ENCODE results near the gene SIAH1.
"Not testable (repeated sequence)": the region's sequence is repeated elsewhere in the genome, so short reads cannot be mapped to it uniquely, and the experiment has no call there.

SIAH1 gene

DNA sequence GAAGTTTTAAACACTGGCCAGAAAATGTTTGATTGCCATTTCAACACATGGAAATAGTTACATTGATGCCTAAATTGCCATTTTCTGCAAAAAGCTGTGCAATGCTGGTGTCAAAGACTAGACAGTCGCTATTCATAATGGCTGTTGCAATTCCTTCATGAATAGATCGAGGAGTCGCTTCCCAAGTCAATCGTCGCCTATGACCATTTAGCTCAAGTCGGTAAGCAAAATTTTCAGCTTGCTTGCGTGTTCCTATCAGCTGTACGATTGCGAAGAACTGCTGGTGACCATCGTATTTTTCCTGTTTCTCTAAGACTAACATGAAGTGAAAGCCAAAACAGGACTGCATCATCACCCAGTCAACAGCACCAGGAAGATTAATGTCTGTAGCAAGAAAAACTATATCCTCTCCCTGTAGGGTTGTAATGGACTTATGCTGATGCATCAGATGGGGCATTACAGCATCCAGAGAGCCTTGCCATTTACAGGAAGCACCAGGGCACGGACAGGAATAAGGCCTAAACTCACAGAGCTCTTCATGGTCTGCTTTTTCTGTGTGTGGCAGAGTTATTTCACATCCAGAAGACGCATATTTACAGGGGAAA lies 23.6 kb downstream of the SIAH1 start:
- no peaks in the 10 kb centered on the region for H3K9me3 ChIP-seq (ENCODE audit: control insufficient read depth, low read depth, low read length)
- no peak overlapping the region for H3K4me3 ChIP-seq (ENCODE audit: low read length)
- H3K36me3 ChIP-seq (ENCODE audit: control insufficient read depth, low read depth, low read length): peaks cover 10% of the 10 kb centered on the region
- no peak overlapping the region for H3K9ac ChIP-seq (ENCODE audit: low read length)
- no peaks in the 10 kb centered on the region for H3K27me3 ChIP-seq (ENCODE audit: control insufficient read depth, insufficient read depth, low read length)
- H3K4me1 ChIP-seq (ENCODE audit: control insufficient read depth, low read depth, low read length): peaks cover 16% of the 10 kb centered on the region
- H3K27ac ChIP-seq (ENCODE audit: low read length): no peak overlapping the region

DNA sequence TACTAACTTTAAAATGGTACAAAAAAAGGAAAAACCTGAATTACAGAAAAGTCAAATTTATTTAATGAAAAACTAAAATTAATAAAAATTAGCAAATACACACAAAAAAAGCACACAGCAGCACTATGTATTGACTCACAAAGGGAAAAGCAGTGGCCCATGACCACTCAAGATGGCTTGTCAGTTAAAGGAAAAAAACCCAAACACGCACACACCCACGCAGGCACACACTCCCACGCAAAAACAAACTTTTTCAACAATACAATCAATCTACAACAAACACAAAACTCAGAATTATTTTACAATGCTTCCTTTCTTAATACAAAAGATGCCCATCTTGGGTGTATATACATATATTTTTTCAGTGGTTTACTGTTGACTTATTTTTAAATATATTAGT lies 24.2 kb downstream of the SIAH1 start:
- no peaks in the 10 kb centered on the region for H3K9me3 ChIP-seq (ENCODE audit: control insufficient read depth, low read depth, low read length)
- H3K27me3 ChIP-seq (ENCODE audit: control insufficient read depth, insufficient read depth, low read length): no peaks in the 10 kb centered on the region
- H3K4me1 ChIP-seq (ENCODE audit: control insufficient read depth, low read depth, low read length): peaks cover 10% of the 10 kb centered on the region
- H3K9ac ChIP-seq (ENCODE audit: low read length): no peak overlapping the region
- no peak overlapping the region for H3K27ac ChIP-seq (ENCODE audit: low read length)
- peaks cover 10% of the 10 kb centered on the region for H3K36me3 ChIP-seq (ENCODE audit: control insufficient read depth, low read depth, low read length)
- H3K4me3 ChIP-seq (ENCODE audit: low read length): no peak overlapping the region

GRCh38 chr16:48359983-48360382 lies 25.2 kb downstream of the SIAH1 start:
- Histone ChIP-seq H3K36me3 (ENCODE audit: control insufficient read depth, low read depth, low read length) (peaks cover 10% of the 10 kb centered on the region), H3K4me1 (ENCODE audit: control insufficient read depth, low read depth, low read length) (peaks cover 4% of the 10 kb centered on the region), H3K27ac (ENCODE audit: low read length) (no peak overlapping the region), H3K9me3 (ENCODE audit: control insufficient read depth, low read depth, low read length) (no peaks in the 10 kb centered on the region), H3K9ac (ENCODE audit: low read length) (no peak overlapping the region), H3K4me3 (ENCODE audit: low read length) (no peak overlapping the region), H3K27me3 (ENCODE audit: control insufficient read depth, insufficient read depth, low read length) (no peaks in the 10 kb centered on the region)

- Histone ChIP-seq H3K27ac (ENCODE audit: low read length) (no peak overlapping the region), H3K4me3 (ENCODE audit: low read length) (no peak overlapping the region), H3K9ac (ENCODE audit: low read length) (no peak overlapping the region), H3K36me3 (ENCODE audit: control insufficient read depth, low read depth, low read length) (peaks cover 10% of the 10 kb centered on the region), H3K9me3 (ENCODE audit: control insufficient read depth, low read depth, low read length) (no peaks in the 10 kb centered on the region), H3K27me3 (ENCODE audit: control insufficient read depth, insufficient read depth, low read length) (no peaks in the 10 kb centered on the region), H3K4me1 (ENCODE audit: control insufficient read depth, low read depth, low read length) (no peaks in the 10 kb centered on the region)
Measured at GRCh38 chr16:48358419-48358818, 26.8 kb downstream of the SIAH1 start.

DNA sequence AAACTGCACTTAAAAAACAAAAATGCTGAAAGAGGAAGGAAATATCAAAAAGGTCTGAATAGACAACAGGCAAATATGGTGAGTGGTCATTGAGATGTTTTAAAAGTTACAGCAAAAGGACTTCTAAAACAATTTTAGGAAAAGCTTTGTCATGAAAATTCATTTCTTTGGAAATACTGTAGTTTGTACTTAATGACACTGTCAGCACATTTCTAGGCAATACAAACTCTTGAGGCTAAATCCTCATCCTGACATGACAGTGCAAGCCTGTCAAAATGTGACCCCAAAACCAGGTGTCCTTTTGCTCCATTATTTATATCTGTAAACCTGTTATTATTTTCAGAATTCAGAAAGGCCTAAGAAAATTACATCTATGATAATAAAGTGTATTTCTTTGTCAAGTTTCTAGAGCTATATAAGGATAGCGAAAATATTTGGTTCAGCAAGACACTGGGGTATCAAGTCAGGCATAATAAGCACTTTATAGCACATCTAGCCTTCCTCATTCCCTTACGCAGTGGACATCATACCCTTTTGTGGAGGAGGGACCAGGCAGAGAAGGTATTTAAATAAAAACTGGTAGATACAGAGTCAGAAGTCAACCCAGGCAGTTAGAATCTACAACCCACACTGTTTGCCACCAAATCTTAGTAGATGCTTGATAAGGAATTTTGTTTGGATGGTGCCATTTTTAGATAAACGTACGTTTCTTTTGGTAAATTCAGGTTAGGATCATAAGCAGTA lies 28.4 kb downstream of the SIAH1 start:
- Histone ChIP-seq H3K4me1 (ENCODE audit: control insufficient read depth, low read depth, low read length) (no peaks in the 10 kb centered on the region), H3K9me3 (ENCODE audit: control insufficient read depth, low read depth, low read length) (no peaks in the 10 kb centered on the region), H3K36me3 (ENCODE audit: control insufficient read depth, low read depth, low read length) (peaks cover 15% of the 10 kb centered on the region), H3K27me3 (ENCODE audit: control insufficient read depth, insufficient read depth, low read length) (no peaks in the 10 kb centered on the region), H3K27ac (ENCODE audit: low read length) (no peak overlapping the region), H3K4me3 (ENCODE audit: low read length) (no peak overlapping the region), H3K9ac (ENCODE audit: low read length) (no peak overlapping the region)

- Histone ChIP-seq H3K9ac (ENCODE audit: low read length) (no peak overlapping the region), H3K27me3 (ENCODE audit: control insufficient read depth, insufficient read depth, low read length) (no peaks in the 10 kb centered on the region), H3K36me3 (ENCODE audit: control insufficient read depth, low read depth, low read length) (peaks cover 18% of the 10 kb centered on the region), H3K9me3 (ENCODE audit: control insufficient read depth, low read depth, low read length) (no peaks in the 10 kb centered on the region), H3K4me1 (ENCODE audit: control insufficient read depth, low read depth, low read length) (no peaks in the 10 kb centered on the region), H3K4me3 (ENCODE audit: low read length) (no peak overlapping the region), H3K27ac (ENCODE audit: low read length) (no peak overlapping the region)
Measured at GRCh38 chr16:48354877-48355855, 30.0 kb downstream of the SIAH1 start.

DNA sequence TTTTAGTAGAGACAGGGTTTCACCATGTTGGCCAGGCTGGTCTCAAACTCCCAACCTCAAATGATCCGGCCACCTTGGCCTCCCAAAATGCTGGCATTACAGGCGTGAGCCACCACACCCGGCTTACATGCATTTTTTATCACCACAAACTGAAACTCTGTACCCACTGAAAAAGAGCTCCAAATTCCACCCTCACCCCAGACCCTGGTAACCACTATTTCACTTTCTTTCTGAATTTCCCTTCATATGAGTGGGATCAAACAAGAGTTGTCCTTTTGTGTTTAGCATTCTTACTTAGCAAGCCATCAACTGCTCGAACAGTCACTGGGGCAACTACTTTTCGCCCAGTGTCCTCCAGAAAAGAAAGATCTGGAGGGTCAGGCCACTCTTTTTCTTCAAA lies 30.8 kb downstream of the SIAH1 start:
- not testable (repeated sequence) for H3K9me3 ChIP-seq (ENCODE audit: control insufficient read depth, low read depth, low read length); H3K27me3 ChIP-seq (ENCODE audit: control insufficient read depth, insufficient read depth, low read length); H3K4me3 ChIP-seq (ENCODE audit: low read length); H3K9ac ChIP-seq (ENCODE audit: low read length); H3K4me1 ChIP-seq (ENCODE audit: control insufficient read depth, low read depth, low read length); H3K27ac ChIP-seq (ENCODE audit: low read length)
- peaks cover 18% of the 10 kb centered on the region for H3K36me3 ChIP-seq (ENCODE audit: control insufficient read depth, low read depth, low read length)

DNA sequence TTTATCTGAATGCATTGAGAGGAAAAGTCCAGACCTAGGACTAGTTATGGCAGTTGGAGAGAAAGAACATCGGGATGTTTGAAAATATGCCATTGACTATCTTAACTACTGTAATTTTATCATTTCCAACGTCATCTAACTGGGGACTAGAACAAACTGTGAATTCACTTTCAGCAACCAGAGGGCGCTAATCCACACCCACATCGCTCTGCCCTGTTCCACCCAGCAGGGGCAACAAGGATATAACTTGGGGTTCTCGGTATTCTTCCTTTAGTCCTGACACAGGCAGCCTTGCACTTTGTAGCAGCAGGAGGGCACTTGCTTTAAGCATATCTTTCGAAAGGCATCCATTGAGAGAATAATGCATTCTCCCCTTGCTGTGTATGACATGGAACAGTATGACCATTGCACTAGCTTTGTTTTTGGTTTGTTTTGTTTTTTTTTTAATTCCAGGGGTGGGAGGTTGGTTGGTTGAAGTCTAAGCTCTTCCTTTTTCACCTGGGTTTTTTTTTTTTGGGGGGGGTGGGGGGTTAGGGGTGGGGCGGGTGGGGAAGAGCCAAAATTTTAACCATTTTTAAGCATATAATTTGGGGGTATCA lies 31.5 kb downstream of the SIAH1 start:
- Histone ChIP-seq H3K4me1 (ENCODE audit: control insufficient read depth, low read depth, low read length) (no peaks in the 10 kb centered on the region), H3K9me3 (ENCODE audit: control insufficient read depth, low read depth, low read length) (no peaks in the 10 kb centered on the region), H3K27me3 (ENCODE audit: control insufficient read depth, insufficient read depth, low read length) (no peaks in the 10 kb centered on the region), H3K9ac (ENCODE audit: low read length) (no peak overlapping the region), H3K4me3 (ENCODE audit: low read length) (no peak overlapping the region), H3K36me3 (ENCODE audit: control insufficient read depth, low read depth, low read length) (peaks cover 18% of the 10 kb centered on the region), H3K27ac (ENCODE audit: low read length) (no peak overlapping the region)

DNA sequence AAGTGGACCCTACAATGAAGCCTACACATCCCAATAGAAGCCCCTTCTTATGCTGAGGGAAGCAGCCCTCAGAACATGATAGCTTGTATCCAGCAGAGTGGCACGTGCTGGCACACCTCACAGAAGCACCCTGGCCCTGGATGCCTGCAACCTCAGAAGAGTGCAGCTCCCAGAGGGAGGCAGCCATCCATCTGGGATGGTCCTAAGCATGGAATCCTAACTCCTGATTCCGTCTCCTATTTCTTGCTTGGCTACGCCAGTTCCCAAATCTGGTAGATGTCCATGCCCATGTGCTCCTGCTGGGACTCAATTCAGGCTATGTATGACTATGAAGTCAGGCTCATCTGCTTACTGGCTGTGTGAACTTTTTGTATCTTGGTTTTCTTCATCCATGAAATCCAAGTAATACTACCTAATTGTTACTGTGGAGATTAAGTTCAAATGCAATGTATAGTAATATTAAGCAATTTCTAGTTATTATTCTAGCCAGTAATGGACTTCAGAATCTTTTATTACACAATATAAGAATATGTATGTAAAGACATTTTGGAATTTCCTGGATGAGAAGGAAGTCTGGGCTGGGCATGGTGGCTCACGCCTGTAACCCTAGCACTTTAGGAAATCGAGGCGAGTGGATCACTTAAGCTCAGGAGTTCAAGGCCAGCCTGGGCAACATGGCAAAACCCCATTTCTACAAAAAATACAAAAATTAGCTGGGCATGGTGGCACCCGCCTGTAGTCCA lies 32.4 kb downstream of the SIAH1 start:
- H3K4me3 ChIP-seq (ENCODE audit: low read length): no peak overlapping the region
- no peak overlapping the region for H3K27ac ChIP-seq (ENCODE audit: low read length)
- no peaks in the 10 kb centered on the region for H3K4me1 ChIP-seq (ENCODE audit: control insufficient read depth, low read depth, low read length)
- H3K36me3 ChIP-seq (ENCODE audit: control insufficient read depth, low read depth, low read length): peaks cover 18% of the 10 kb centered on the region
- no peak overlapping the region for H3K9ac ChIP-seq (ENCODE audit: low read length)
- H3K27me3 ChIP-seq (ENCODE audit: control insufficient read depth, insufficient read depth, low read length): no peaks in the 10 kb centered on the region
- no peaks in the 10 kb centered on the region for H3K9me3 ChIP-seq (ENCODE audit: control insufficient read depth, low read depth, low read length)

DNA sequence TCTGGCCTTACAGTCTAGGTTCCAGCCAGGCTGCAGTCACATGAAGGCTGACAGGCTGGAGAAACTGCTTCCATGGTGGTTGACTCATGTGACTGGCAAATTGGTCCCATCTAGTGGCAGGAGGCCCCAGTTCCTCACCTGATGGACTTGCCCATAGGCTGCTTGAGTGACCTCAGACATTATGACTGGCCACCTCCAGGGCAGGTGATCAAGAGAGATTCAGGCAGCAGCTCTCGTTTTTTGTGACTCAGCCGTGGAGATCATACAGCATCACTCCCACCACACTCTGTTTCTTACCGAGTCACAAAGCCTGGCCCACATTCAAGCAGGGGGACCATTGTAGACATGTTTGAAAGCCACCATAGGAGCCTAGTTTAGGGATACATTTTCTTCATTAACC lies 34.5 kb downstream of the SIAH1 start:
- Histone ChIP-seq H3K27ac (ENCODE audit: low read length) (no peak overlapping the region), H3K9me3 (ENCODE audit: control insufficient read depth, low read depth, low read length) (no peaks in the 10 kb centered on the region), H3K9ac (ENCODE audit: low read length) (no peak overlapping the region), H3K27me3 (ENCODE audit: control insufficient read depth, insufficient read depth, low read length) (no peaks in the 10 kb centered on the region), H3K4me3 (ENCODE audit: low read length) (no peak overlapping the region), H3K36me3 (ENCODE audit: control insufficient read depth, low read depth, low read length) (peaks cover 18% of the 10 kb centered on the region), H3K4me1 (ENCODE audit: control insufficient read depth, low read depth, low read length) (no peaks in the 10 kb centered on the region)

- no peak overlapping the region for H3K4me3 ChIP-seq (ENCODE audit: low read length)
- H3K27ac ChIP-seq (ENCODE audit: low read length): no peak overlapping the region
- peaks cover 18% of the 10 kb centered on the region for H3K36me3 ChIP-seq (ENCODE audit: control insufficient read depth, low read depth, low read length)
Measured at GRCh38 chr16:48347980-48348379, 37.2 kb downstream of the SIAH1 start.

More at GRCh38 chr16:48347980-48348379, 37.2 kb downstream of the SIAH1 start:
- Histone ChIP-seq H3K9me3 (ENCODE audit: control insufficient read depth, low read depth, low read length) (no peaks in the 10 kb centered on the region), H3K9ac (ENCODE audit: low read length) (no peak overlapping the region), H3K4me1 (ENCODE audit: control insufficient read depth, low read depth, low read length) (no peaks in the 10 kb centered on the region), H3K27me3 (ENCODE audit: control insufficient read depth, insufficient read depth, low read length) (no peaks in the 10 kb centered on the region)
